Upper lobe of left lung (tissue), 6 donors: ENCODE data around the gene ANKRD13C. TPM values are rescaled to one million over a fixed set of nuclear protein-coding genes. Genes with fewer than 3 reads are reported as not detected.

Experiments used
- ATAC-seq, 2 donors: fragments of 200-7000 bp; cut with Tn5 transposase; one replicate each; pipeline ENCODE4 v1.9.1; 2022; ENCODE audit warnings: mild to moderate bottlenecking in 2 of 2, moderate library complexity in 2 of 2; ENCODE audit not compliant: low FRiP score in 2 of 2
- DNase-seq, 2 donors: peaks; one replicate each; pipeline ENCODE4 v3.0.0-alpha.2; 2019 to 2020
- H3K27ac ChIP-seq, 4 donors: fragments of 200-600 bp; sonication (generic); one replicate each; pipeline ENCODE4 v1.5.1; 2016 to 2019
- H3K27me3 ChIP-seq, 4 donors: fragments of 200-600 bp; sonication (generic); one replicate each; pipeline ENCODE4 v1.5.1; 2017 to 2019
- H3K36me3 ChIP-seq, 4 donors: fragments of 200-600 bp; sonication (generic); one replicate each; pipeline ENCODE4 v1.5.1; 2016 to 2019
- H3K4me1 ChIP-seq, 4 donors: fragments of 200-600 bp; sonication (generic); one replicate each; pipeline ENCODE4 v1.5.1; 2018 to 2019
- H3K4me3 ChIP-seq, 4 donors: fragments of 200-600 bp; sonication (generic); one replicate each; pipeline ENCODE4 v1.5.1; 2017 to 2019; ENCODE audit warnings: mild to moderate bottlenecking in 2 of 4, moderate library complexity in 1 of 4
- H3K9me3 ChIP-seq, 4 donors: fragments of 200-600 bp; sonication (generic); one replicate each; pipeline ENCODE4 v1.5.1; 2018 to 2019
- EP300 ChIP-seq, 4 donors: sonication (generic); formaldehyde crosslinking; IDR thresholded peaks; one replicate each; pipeline ENCODE4 v1.5.1; 2017; ENCODE audit warnings: antibody characterized with exemption in 4 of 4, control low read depth in 2 of 4
- POLR2A ChIP-seq, 4 donors: fragments of 450-650 bp; IDR thresholded peaks; one replicate each; pipeline ENCODE4 v1.5.1; 2016 to 2017; ENCODE audit warnings: antibody characterized with exemption in 4 of 4, mild to moderate bottlenecking in 2 of 4
- POLR2AphosphoS5 ChIP-seq, 2 donors: sonication (generic); formaldehyde crosslinking; IDR thresholded peaks; one replicate each; pipeline ENCODE4 v1.5.1; 2017; ENCODE audit warnings: antibody characterized with exemption in 2 of 2
- WGBS, 2 donors: methylation state at CpG; one replicate each; pipeline ENCODE4 v1.1.5; 2017 to 2018; 5-methylcytosine and 5-hydroxymethylcytosine counted together
- total RNA-seq, 6 donors: library from RNA; depleted of rRNA in 4 of 6; stranded (reverse); fragments of >200 nt in 4 of 6; gene quantifications; one replicate each; pipeline versions ENCODE4 v1.1.0 to v1.2.1, GENCODE V29; 2016 to 2021
- TF ChIP-seq, protein P1 (sequence below), 6 experiments: fragments of 450-650 bp in 4 of 6; fragments of 200-600 bp in 2 of 6; sonication (generic) in 2 of 6; IDR thresholded peaks; one replicate each; pipeline ENCODE4 v1.5.1; 2016 to 2019; ENCODE audit warnings: antibody characterized with exemption in 6 of 6
- donor health status: DM: no; HTN: no; CAD: no; lungs with moderate emphysema.
- donor health status: DM: no; HTN: yes; CAD: no; lungs with severe emphysema.

ANKRD13C gene
- total RNA-seq, 6 donors from 2014 or later, result 13.0 to 37.4 (median 20.6) TPM

- Histone ChIP-seq H3K27me3 (no peaks in the 10 kb centered on the region), H3K9me3 (no peaks in the 10 kb centered on the region), H3K4me1 (no peaks in the 10 kb centered on the region), H3K27ac (no peak overlapping the region), H3K36me3 (peaks cover 63 to 99% (median 70%) of the 10 kb centered on the region in 4 donors), H3K4me3 (no peak overlapping the region)
- no peak for TF ChIP-seq POLR2A (IDR thresholded peaks at IDR 0.05)
- no peak for TF ChIP-seq POLR2AphosphoS5 (IDR thresholded peaks at IDR 0.05)
- TF ChIP-seq, protein P1, sequence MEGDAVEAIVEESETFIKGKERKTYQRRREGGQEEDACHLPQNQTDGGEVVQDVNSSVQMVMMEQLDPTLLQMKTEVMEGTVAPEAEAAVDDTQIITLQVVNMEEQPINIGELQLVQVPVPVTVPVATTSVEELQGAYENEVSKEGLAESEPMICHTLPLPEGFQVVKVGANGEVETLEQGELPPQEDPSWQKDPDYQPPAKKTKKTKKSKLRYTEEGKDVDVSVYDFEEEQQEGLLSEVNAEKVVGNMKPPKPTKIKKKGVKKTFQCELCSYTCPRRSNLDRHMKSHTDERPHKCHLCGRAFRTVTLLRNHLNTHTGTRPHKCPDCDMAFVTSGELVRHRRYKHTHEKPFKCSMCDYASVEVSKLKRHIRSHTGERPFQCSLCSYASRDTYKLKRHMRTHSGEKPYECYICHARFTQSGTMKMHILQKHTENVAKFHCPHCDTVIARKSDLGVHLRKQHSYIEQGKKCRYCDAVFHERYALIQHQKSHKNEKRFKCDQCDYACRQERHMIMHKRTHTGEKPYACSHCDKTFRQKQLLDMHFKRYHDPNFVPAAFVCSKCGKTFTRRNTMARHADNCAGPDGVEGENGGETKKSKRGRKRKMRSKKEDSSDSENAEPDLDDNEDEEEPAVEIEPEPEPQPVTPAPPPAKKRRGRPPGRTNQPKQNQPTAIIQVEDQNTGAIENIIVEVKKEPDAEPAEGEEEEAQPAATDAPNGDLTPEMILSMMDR (IDR thresholded peaks at IDR 0.05), result no peak
- no peak for TF ChIP-seq EP300 (IDR thresholded peaks at IDR 0.05)
- no peak for ATAC-seq
- no peak for DNase-seq
- 87 to 91% methylated on average over 4 of the region's 4 CpGs for WGBS, 2 donors
These were observed 105.8 kb downstream of the ANKRD13C start for GRCh38 chr1:70248729-70249128.

DNA sequence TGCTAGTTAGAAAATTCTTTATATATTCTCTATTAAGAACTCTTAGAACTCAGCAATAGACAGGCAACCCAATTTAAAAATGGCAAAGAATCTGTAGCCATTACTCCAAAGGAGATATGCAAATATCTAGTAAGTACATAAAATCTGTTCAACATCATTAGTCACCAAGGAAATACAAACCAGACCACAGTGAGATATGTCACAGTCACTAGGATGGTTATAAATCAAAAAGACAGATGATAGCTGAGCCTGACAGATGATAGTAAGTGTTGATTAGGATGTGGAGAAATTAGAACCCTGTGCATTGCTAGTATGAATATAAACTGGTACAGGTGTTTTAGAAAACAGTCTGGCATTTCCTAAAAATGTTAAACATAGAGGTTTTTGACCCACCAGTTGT, 106.8 kb downstream of the ANKRD13C start:
- H3K9me3 ChIP-seq, result no peaks in the 10 kb centered on the region
- no peak for ATAC-seq
- no peak overlapping the region for H3K27ac ChIP-seq
- peaks cover 68 to 99% (median 74%) of the 10 kb centered on the region in 4 donors for H3K36me3 ChIP-seq
- no peak overlapping the region for H3K4me3 ChIP-seq
- H3K4me1 ChIP-seq, result no peaks in the 10 kb centered on the region
- no peak for TF ChIP-seq POLR2A (IDR thresholded peaks at IDR 0.05)
- no peak for TF ChIP-seq EP300 (IDR thresholded peaks at IDR 0.05)
- TF ChIP-seq, protein P1 (IDR thresholded peaks at IDR 0.05), result no peak
- no peak for TF ChIP-seq POLR2AphosphoS5 (IDR thresholded peaks at IDR 0.05)
- H3K27me3 ChIP-seq, result no peaks in the 10 kb centered on the region
- DNase-seq, result no peak

- Histone ChIP-seq H3K9me3 (no peaks in the 10 kb centered on the region), H3K4me1 (no peaks in the 10 kb centered on the region), H3K4me3 (no peak overlapping the region), H3K27me3 (no peaks in the 10 kb centered on the region), H3K36me3 (peaks cover 75 to 100% (median 80%) of the 10 kb centered on the region in 4 donors), H3K27ac (no peak overlapping the region)
- no peak for TF ChIP-seq POLR2AphosphoS5 (IDR thresholded peaks at IDR 0.05)
- TF ChIP-seq POLR2A (IDR thresholded peaks at IDR 0.05), result no peak
- no peak for TF ChIP-seq EP300 (IDR thresholded peaks at IDR 0.05)
- TF ChIP-seq, protein P1 (IDR thresholded peaks at IDR 0.05), result no peak
- DNase-seq (no peak), ATAC-seq (no peak)
These were observed 107.4 kb downstream of the ANKRD13C start for GRCh38 chr1:70247122-70247521.

DNA sequence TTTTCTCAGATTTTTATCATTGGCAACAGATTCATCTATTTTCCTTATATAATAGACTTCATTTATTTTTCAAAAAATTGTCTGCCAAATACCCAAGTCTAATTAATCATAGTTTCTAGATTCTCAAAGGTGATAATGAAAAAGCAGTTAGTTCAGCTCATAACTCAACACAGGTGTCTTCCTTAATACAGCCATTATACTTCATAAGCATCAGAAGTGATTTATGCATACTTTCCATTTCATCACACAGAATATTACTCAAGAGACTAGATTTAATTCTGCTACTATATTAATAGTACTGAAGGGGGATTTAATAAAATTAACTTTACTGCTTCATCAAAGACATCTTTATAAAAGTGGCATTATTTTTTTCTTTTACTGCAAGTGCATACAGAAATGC, 114.6 kb downstream of the ANKRD13C start:
- no peak overlapping the region for H3K4me3 ChIP-seq
- DNase-seq (no peak), ATAC-seq (no peak)
- H3K27me3 ChIP-seq, result no peaks in the 10 kb centered on the region
- TF ChIP-seq EP300 (IDR thresholded peaks at IDR 0.05), result no peak
- TF ChIP-seq, protein P1 (IDR thresholded peaks at IDR 0.05), result no peak
- no peak for TF ChIP-seq POLR2AphosphoS5 (IDR thresholded peaks at IDR 0.05)
- TF ChIP-seq POLR2A (IDR thresholded peaks at IDR 0.05), result no peak
- H3K36me3 ChIP-seq, result peaks cover 54 to 100% (median 92%) of the 10 kb centered on the region in 4 donors
- H3K27ac ChIP-seq, result no peak overlapping the region
- H3K4me1 ChIP-seq, result no peaks in the 10 kb centered on the region
- H3K9me3 ChIP-seq, result no peaks in the 10 kb centered on the region

GRCh38 chr1:70234733-70235132, 119.8 kb downstream of the ANKRD13C start:
- no peaks in the 10 kb centered on the region for H3K4me1 ChIP-seq
- ATAC-seq (no peak), DNase-seq (no peak)
- no peaks in the 10 kb centered on the region for H3K9me3 ChIP-seq
- no peak overlapping the region for H3K4me3 ChIP-seq
- no peak overlapping the region for H3K27ac ChIP-seq
- no peaks in the 10 kb centered on the region for H3K27me3 ChIP-seq
- peaks cover 64 to 100% (median 80%) of the 10 kb centered on the region in 4 donors for H3K36me3 ChIP-seq
- TF ChIP-seq EP300 (IDR thresholded peaks at IDR 0.05), result no peak
- no peak for TF ChIP-seq POLR2AphosphoS5 (IDR thresholded peaks at IDR 0.05)
- TF ChIP-seq, protein P1 (IDR thresholded peaks at IDR 0.05), result no peak
- no peak for TF ChIP-seq POLR2A (IDR thresholded peaks at IDR 0.05)
